ENCODE data around the gene COPA. TPM values are rescaled to one million over a fixed set of nuclear protein-coding genes. Genes with fewer than 3 reads are reported as not detected.
"Not testable (repeated sequence)": the region's sequence is repeated elsewhere in the genome, so short reads cannot be mapped to it uniquely, and the experiment has no call there.

Gene COPA
- total RNA-seq, 1 donor from 2014 or later, result 143 TPM

- Mint-ChIP-seq H3K9me3 (ENCODE audit: low read depth) (no peaks in the 10 kb centered on the region), H3K4me1 (ENCODE audit: low read depth) (no peaks in the 10 kb centered on the region), H3K4me3 (ENCODE audit: low read depth) (no peak overlapping the region), H3K36me3 (ENCODE audit: insufficient read depth) (peaks cover 35% of the 10 kb centered on the region), H3K27me3 (no peaks in the 10 kb centered on the region), H3K27ac (no peak overlapping the region)
- TF ChIP-seq CTCF (IDR thresholded peaks at IDR 0.05; ENCODE audit: unreplicated experiment), result no peak
- DNase-seq (ENCODE audit: low spot score, unreplicated experiment), result no peak
These were observed 47.0 kb downstream of the COPA start for GRCh38 chr1:160296036-160296435.

- Mint-ChIP-seq H3K4me3 (ENCODE audit: low read depth) (no peak overlapping the region), H3K9me3 (ENCODE audit: low read depth) (no peaks in the 10 kb centered on the region), H3K27me3 (no peaks in the 10 kb centered on the region), H3K27ac (no peak overlapping the region), H3K4me1 (ENCODE audit: low read depth) (no peaks in the 10 kb centered on the region), H3K36me3 (ENCODE audit: insufficient read depth) (peaks cover 38% of the 10 kb centered on the region)
- DNase-seq (ENCODE audit: low spot score, unreplicated experiment), result no peak
- TF ChIP-seq CTCF (IDR thresholded peaks at IDR 0.05; ENCODE audit: unreplicated experiment), result no peak
These were observed 49.8 kb downstream of the COPA start for GRCh38 chr1:160293020-160293968.

- peak; percentile 16 for DNase-seq (ENCODE audit: low spot score, unreplicated experiment)
- no peak overlapping the region for H3K4me3 Mint-ChIP-seq (ENCODE audit: low read depth)
- H3K36me3 Mint-ChIP-seq (ENCODE audit: insufficient read depth), result peaks cover 27% of the 10 kb centered on the region
These were observed 51.5 kb downstream of the COPA start for GRCh38 chr1:160291248-160292220.

DNA sequence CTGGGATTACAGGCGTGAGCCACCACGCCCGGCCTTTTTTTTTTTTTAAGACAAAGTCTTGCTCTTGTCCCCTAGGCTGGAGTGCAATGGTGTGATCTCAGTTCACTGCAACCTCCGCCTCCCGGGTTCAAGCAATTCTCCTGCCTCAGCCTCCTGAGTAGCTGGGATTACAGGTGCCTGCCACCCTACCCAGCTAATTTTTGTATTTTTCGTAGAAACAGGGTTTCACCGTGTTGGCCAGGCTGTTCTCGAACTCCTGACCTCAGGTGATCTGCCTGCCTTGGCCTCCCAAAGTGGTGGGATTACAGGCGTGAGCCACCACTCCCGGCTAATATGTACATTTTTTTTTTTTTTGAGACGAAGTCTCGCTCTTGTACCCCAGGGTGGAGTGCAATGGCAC, 55.3 kb downstream of the COPA start:
- H3K27ac Mint-ChIP-seq; H3K27me3 Mint-ChIP-seq; H3K9me3 Mint-ChIP-seq (ENCODE audit: low read depth); H3K4me3 Mint-ChIP-seq (ENCODE audit: low read depth); DNase-seq (ENCODE audit: low spot score, unreplicated experiment): not testable (repeated sequence)
- peaks cover 13% of the 10 kb centered on the region for H3K36me3 Mint-ChIP-seq (ENCODE audit: insufficient read depth)
- peaks cover 11% of the 10 kb centered on the region for H3K4me1 Mint-ChIP-seq (ENCODE audit: low read depth)

More at GRCh38 chr1:160291248-160292220, 51.5 kb downstream of the COPA start:
- Mint-ChIP-seq H3K4me1 (ENCODE audit: low read depth) (no peaks in the 10 kb centered on the region), H3K27ac (no peak overlapping the region), H3K27me3 (no peaks in the 10 kb centered on the region), H3K9me3 (ENCODE audit: low read depth) (no peaks in the 10 kb centered on the region)
- peak; percentile 78 for TF ChIP-seq CTCF (IDR thresholded peaks at IDR 0.05; ENCODE audit: unreplicated experiment)

DNA sequence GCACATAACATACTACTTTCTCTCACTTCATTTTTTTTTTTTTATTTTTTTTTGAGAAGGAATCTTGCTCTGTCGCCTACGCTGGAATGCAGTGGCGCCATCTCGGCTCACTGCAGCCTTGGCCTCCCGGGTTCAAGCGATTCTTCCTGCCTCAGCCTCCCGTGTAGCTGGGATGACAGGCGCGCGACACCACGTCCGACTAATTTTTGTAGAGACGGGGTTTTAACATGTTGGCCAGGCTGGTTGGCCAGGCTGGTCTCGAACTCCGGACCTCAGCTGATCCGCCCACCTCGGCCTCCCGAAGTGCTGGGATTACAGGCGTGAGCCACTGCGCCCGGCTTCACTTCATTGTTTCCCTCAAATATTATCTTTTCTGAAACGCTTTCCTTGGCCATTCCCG, 57.5 kb downstream of the COPA start:
- Mint-ChIP-seq H3K27me3 (no peaks in the 10 kb centered on the region), H3K27ac (no peak overlapping the region), H3K36me3 (ENCODE audit: insufficient read depth) (peaks cover 13% of the 10 kb centered on the region), H3K4me1 (ENCODE audit: low read depth) (peaks cover 11% of the 10 kb centered on the region), H3K4me3 (ENCODE audit: low read depth) (peak overlapping the region; percentile 89), H3K9me3 (ENCODE audit: low read depth) (no peaks in the 10 kb centered on the region)
- DNase-seq (ENCODE audit: low spot score, unreplicated experiment), result no peak
- TF ChIP-seq CTCF (IDR thresholded peaks at IDR 0.05; ENCODE audit: unreplicated experiment), result no peak

All from progenitor cell of endocrine pancreas (in vitro differentiated cells).